ENCODE results near the gene EYS. TPM values are rescaled to one million over a fixed set of nuclear protein-coding genes. Genes with fewer than 3 reads are reported as not detected.

EYS gene
- total and polyA plus RNA-seq, 9 of the 15 experiments (the other 6 are each of a cell fraction or from before 2014, with no cell fraction given): 0.03 to 0.36 (median 0.10) TPM; not detected in 2

DNA sequence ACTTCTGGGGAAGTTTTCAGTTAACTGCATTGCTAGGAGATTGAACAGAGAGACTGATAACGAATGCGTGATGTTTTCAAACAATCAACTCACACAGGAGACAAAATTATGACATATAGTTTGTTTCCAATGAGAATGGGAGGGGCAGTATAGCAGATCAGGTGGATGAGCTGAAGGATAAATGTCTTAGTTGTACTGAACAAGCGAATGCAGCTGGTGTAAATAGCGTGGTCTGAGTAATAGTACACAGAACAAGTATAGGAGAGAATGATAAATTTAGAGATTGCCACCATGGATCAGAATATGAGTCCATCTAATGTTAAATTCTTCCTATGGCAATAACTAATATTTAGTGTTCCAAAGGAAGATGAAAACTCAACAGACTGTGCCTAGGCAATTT lies 858.6 kb downstream of the EYS start:
- BruUV-seq (replicated peaks): no TSS peak
- intact Hi-C loops (cut with micrococcal nuclease): no loop called here
- no peak for TF ChIP-seq FOXA1 (IDR thresholded peaks at IDR 0.05; ENCODE audit: borderline replicate concordance)
- TF ChIP-seq NCOA1 (IDR thresholded peaks at IDR 0.05; ENCODE audit: low read depth): no peak
- TF ChIP-seq CREM (IDR thresholded peaks at IDR 0.05; ENCODE audit: low read depth): no peak
- TF ChIP-seq UBTF (IDR thresholded peaks at IDR 0.05; ENCODE audit: borderline replicate concordance in 1 of 2, low read depth in 2 of 2, low read length in 2 of 2): no peak
- TF ChIP-seq MAX (CRISPR knock-in tag; IDR thresholded peaks at IDR 0.05): no peak
- TF ChIP-seq SETDB1 (IDR thresholded peaks at IDR 0.05; ENCODE audit: low read length): no peak
- no peak for TF ChIP-seq ZNF263 (CRISPR knock-in tag; IDR thresholded peaks at IDR 0.05; ENCODE audit: borderline replicate concordance)
- TF ChIP-seq, protein P1, sequence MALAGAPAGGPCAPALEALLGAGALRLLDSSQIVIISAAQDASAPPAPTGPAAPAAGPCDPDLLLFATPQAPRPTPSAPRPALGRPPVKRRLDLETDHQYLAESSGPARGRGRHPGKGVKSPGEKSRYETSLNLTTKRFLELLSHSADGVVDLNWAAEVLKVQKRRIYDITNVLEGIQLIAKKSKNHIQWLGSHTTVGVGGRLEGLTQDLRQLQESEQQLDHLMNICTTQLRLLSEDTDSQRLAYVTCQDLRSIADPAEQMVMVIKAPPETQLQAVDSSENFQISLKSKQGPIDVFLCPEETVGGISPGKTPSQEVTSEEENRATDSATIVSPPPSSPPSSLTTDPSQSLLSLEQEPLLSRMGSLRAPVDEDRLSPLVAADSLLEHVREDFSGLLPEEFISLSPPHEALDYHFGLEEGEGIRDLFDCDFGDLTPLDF (CRISPR knock-in tag; IDR thresholded peaks at IDR 0.05): no peak
- TF ChIP-seq KDM5B (IDR thresholded peaks at IDR 0.05; ENCODE audit: insufficient replicate concordance, low read depth, low read length): no peak
- no peak for TF ChIP-seq EP300 (IDR thresholded peaks at IDR 0.05; ENCODE audit: low read length)
- no peak for TF ChIP-seq ID3 (CRISPR knock-in tag; IDR thresholded peaks at IDR 0.05)
- no peak for TF ChIP-seq ID3 (tag; IDR thresholded peaks at IDR 0.05)
- no peak for TF ChIP-seq CEBPG (CRISPR knock-in tag; IDR thresholded peaks at IDR 0.05)
- TF ChIP-seq CEBPG (tag; conservative IDR thresholded peaks at IDR 0.05 in 1 of 2, IDR thresholded peaks at IDR 0.05 in 1 of 2): no peak
- no peak for TF ChIP-seq CBFA2T3 (IDR thresholded peaks at IDR 0.05)
- TF ChIP-seq, protein P2, sequence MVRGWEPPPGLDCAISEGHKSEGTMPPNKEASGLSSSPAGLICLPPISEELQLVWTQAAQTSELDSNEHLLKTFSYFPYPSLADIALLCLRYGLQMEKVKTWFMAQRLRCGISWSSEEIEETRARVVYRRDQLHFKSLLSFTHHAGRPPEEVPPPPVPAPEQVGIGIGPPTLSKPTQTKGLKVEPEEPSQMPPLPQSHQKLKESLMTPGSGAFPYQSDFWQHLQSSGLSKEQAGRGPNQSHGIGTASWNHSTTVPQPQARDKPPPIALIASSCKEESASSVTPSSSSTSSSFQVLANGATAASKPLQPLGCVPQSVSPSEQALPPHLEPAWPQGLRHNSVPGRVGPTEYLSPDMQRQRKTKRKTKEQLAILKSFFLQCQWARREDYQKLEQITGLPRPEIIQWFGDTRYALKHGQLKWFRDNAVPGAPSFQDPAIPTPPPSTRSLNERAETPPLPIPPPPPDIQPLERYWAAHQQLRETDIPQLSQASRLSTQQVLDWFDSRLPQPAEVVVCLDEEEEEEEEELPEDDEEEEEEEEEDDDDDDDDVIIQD (CRISPR knock-in tag; IDR thresholded peaks at IDR 0.05): no peak
- TF ChIP-seq, protein P3, sequence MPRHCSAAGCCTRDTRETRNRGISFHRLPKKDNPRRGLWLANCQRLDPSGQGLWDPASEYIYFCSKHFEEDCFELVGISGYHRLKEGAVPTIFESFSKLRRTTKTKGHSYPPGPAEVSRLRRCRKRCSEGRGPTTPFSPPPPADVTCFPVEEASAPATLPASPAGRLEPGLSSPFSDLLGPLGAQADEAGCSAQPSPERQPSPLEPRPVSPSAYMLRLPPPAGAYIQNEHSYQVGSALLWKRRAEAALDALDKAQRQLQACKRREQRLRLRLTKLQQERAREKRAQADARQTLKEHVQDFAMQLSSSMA (CRISPR knock-in tag; IDR thresholded peaks at IDR 0.05): no peak
- no peak for TF ChIP-seq KHSRP (IDR thresholded peaks at IDR 0.05)

More for the DNA sequence above, 858.6 kb downstream of the EYS start:
- H2AFZ ChIP-seq (ENCODE audit: low read depth, low read length): no peak overlapping the region
- DNase-seq (ENCODE audit: extremely low read depth in 1 of 4, low spot score in 3 of 4) (no peak), ATAC-seq (no peak), FAIRE-seq (no peak)
- H3K79me2 ChIP-seq (ENCODE audit: control insufficient read depth, insufficient read depth, low read length): no peaks in the 10 kb centered on the region
- POLR2A ChIA-PET: no interaction called here
- no peaks in the 10 kb centered on the region for H3K4me1 ChIP-seq (replicated peaks in 1 of 2; ENCODE audit: control insufficient read depth in 2 of 2, insufficient read depth in 2 of 2, low read length in 2 of 2)
- H3K27ac ChIP-seq (ENCODE audit: extremely low read depth, low read depth, low read length): no peak overlapping the region
- H3K4me3 ChIP-seq: no peak overlapping the region
- no peaks in the 10 kb centered on the region for H3K9me3 ChIP-seq (replicated peaks; ENCODE audit: control insufficient read depth, insufficient read depth, low read depth, low read length)
- 0% methylated on average over 4 of the region's 4 CpGs for WGBS (ENCODE audit: insufficient coverage, low coverage, missing lambda C conversion rate)
- CTCF ChIA-PET (ENCODE audit: low intra/inter-chr PET ratio): no interaction called here
- no peaks in the 10 kb centered on the region for H4K20me1 ChIP-seq (replicated peaks; ENCODE audit: control insufficient read depth, insufficient read depth, low read length)
- in situ Hi-C loops (cut with MboI): no loop called here
- no peaks in the 10 kb centered on the region for H3K36me3 ChIP-seq (ENCODE audit: control insufficient read depth, insufficient read depth, low read length)
- no peak overlapping the region for H3K9ac ChIP-seq (ENCODE audit: insufficient read depth in 1 of 2, low read depth in 2 of 2, low read length in 2 of 2)
- H3K9me1 ChIP-seq (ENCODE audit: control insufficient read depth, insufficient read depth, low read length): no peaks in the 10 kb centered on the region
- no peaks in the 10 kb centered on the region for H3K27me3 ChIP-seq (ENCODE audit: control insufficient read depth in 2 of 2, insufficient read depth in 2 of 2, low read length in 2 of 2)
- H3K4me2 ChIP-seq (ENCODE audit: insufficient read depth, low read length): no peak overlapping the region
